DND-41 (cell line): Measurements from ENCODE around the gene RABL2A.
A peak's percentile ranks its signal among the peaks of the same experiment; 100 is the strongest.
"Not testable (repeated sequence)": the region's sequence is repeated elsewhere in the genome, so short reads cannot be mapped to it uniquely, and the experiment has no call there.

Experiments
- ATAC-seq: fragments of 200-7000 bp; cut with Tn5 transposase; 3 replicates; pipeline ENCODE4 v1.9.1; 2021; ENCODE audit warnings: low read depth; ENCODE audit not compliant: insufficient read depth
- DNase-seq: peaks from one replicate; pipeline ENCODE4 v3.0.0-alpha.2; 2020
- H2AFZ ChIP-seq: 2 replicates; pipeline ENCODE4 v1.6.0; 2012; ENCODE audit warnings: low read depth, low read length
- H3K27ac ChIP-seq: 2 replicates; pipeline ENCODE4 v1.5.1; 2012; ENCODE audit warnings: low read length, inconsistent platforms
- H3K27me3 ChIP-seq: fragments of 200-600 bp; sonication (generic); 2 replicates; pipeline ENCODE4 v1.6.0; 2012; ENCODE audit warnings: low read length, mild to moderate bottlenecking, inconsistent platforms; ENCODE audit not compliant: insufficient read depth, poor library complexity
- H3K36me3 ChIP-seq: 2 replicates; pipeline ENCODE4 v1.5.1; 2012; ENCODE audit warnings: low read length, inconsistent platforms; ENCODE audit not compliant: insufficient read depth
- H3K4me1 ChIP-seq: 2 replicates; pipeline ENCODE4 v1.5.1; 2012; ENCODE audit warnings: mild to moderate bottlenecking, low read length; ENCODE audit not compliant: insufficient read depth
- H3K4me2 ChIP-seq: 2 replicates; pipeline ENCODE4 v1.6.0; 2012; ENCODE audit warnings: mild to moderate bottlenecking, moderate library complexity, low read length, inconsistent platforms; ENCODE audit not compliant: insufficient read depth
- H3K4me3 ChIP-seq, 2 experiments: fragments of 200-600 bp in 1 of 2; shearing (Covaris generic) in 1 of 2; 2 replicates each; pipeline ENCODE4 v1.5.1; 2012 to 2016; ENCODE audit warnings: inconsistent platforms in 2 of 2, low read length in 2 of 2, mild to moderate bottlenecking in 2 of 2, low read depth in 1 of 2, moderate library complexity in 1 of 2
- H3K79me2 ChIP-seq: 2 replicates; pipeline ENCODE4 v1.6.0; 2012; ENCODE audit warnings: low read length, inconsistent platforms; ENCODE audit not compliant: insufficient read depth
- H3K9ac ChIP-seq: 2 replicates; pipeline ENCODE4 v1.6.0; 2012; ENCODE audit warnings: low read depth, mild to moderate bottlenecking, inconsistent platforms, low read length, moderate library complexity
- H3K9me3 ChIP-seq: 2 replicates; pipeline ENCODE4 v1.5.1; 2012; ENCODE audit warnings: low read length, moderate library complexity, mild to moderate bottlenecking, inconsistent platforms; ENCODE audit not compliant: insufficient read depth, severe bottlenecking
- H4K20me1 ChIP-seq: 2 replicates; pipeline ENCODE4 v1.6.0; 2012; ENCODE audit warnings: low read length; ENCODE audit not compliant: insufficient read depth

RABL2A gene

GRCh38 chr2:113621002-113621401, 6.1 kb upstream of the RABL2A start:
- H3K4me3 ChIP-seq, DNase-seq, H3K9ac ChIP-seq, H3K9me3 ChIP-seq, H3K79me2 ChIP-seq, ATAC-seq, H3K36me3 ChIP-seq, H2AFZ ChIP-seq, H3K27ac ChIP-seq, H3K27me3 ChIP-seq, H3K4me2 ChIP-seq, H3K4me1 ChIP-seq, H4K20me1 ChIP-seq: not testable (repeated sequence)

- peak overlapping the region; percentile 60 for H3K4me2 ChIP-seq
- not testable (repeated sequence) for ATAC-seq, H3K27ac ChIP-seq, H4K20me1 ChIP-seq, H3K36me3 ChIP-seq, H3K9me3 ChIP-seq, H3K27me3 ChIP-seq, H3K79me2 ChIP-seq, DNase-seq, H2AFZ ChIP-seq
- H3K9ac ChIP-seq, result peak overlapping the region; percentile 21; the same call in 1 of the 2 replicates
- peaks cover 12% of the 10 kb centered on the region for H3K4me1 ChIP-seq
- peak overlapping the region in 1 of 2 experiments; percentile 42; a peak in 2 of 4 replicates for H3K4me3 ChIP-seq
Measured at GRCh38 chr2:113625906-113626305, 1.2 kb upstream of the RABL2A start.

GRCh38 chr2:113632849-113633345, 5.8 kb downstream of the RABL2A start:
- not testable (repeated sequence) for H3K9me3 ChIP-seq, H3K4me1 ChIP-seq, H3K9ac ChIP-seq, H3K27me3 ChIP-seq, H3K27ac ChIP-seq, H3K4me3 ChIP-seq, DNase-seq, H3K36me3 ChIP-seq, H4K20me1 ChIP-seq, H3K4me2 ChIP-seq, H2AFZ ChIP-seq, H3K79me2 ChIP-seq, ATAC-seq

GRCh38 chr2:113635358-113635757, 8.3 kb downstream of the RABL2A start:
- not testable (repeated sequence) for H3K4me1 ChIP-seq, H3K4me3 ChIP-seq, H3K9ac ChIP-seq, H2AFZ ChIP-seq, H4K20me1 ChIP-seq, ATAC-seq, H3K9me3 ChIP-seq, H3K4me2 ChIP-seq, H3K27me3 ChIP-seq, H3K79me2 ChIP-seq, H3K27ac ChIP-seq, DNase-seq, H3K36me3 ChIP-seq

- DNase-seq, H3K4me2 ChIP-seq, H3K27me3 ChIP-seq, H3K9me3 ChIP-seq, H3K36me3 ChIP-seq, H3K4me3 ChIP-seq, H2AFZ ChIP-seq, H3K79me2 ChIP-seq, H4K20me1 ChIP-seq, H3K27ac ChIP-seq, H3K4me1 ChIP-seq, ATAC-seq, H3K9ac ChIP-seq: not testable (repeated sequence)
Measured at GRCh38 chr2:113636226-113636625, 9.2 kb downstream of the RABL2A start.

- H3K79me2 ChIP-seq, H3K9ac ChIP-seq, H4K20me1 ChIP-seq, H3K36me3 ChIP-seq, H2AFZ ChIP-seq, DNase-seq, H3K4me3 ChIP-seq, H3K9me3 ChIP-seq, H3K4me2 ChIP-seq, H3K4me1 ChIP-seq, H3K27me3 ChIP-seq, H3K27ac ChIP-seq: not testable (repeated sequence)
- 0 out of 3 replicates have a peak, but pooled peaks have one; percentile 22 for ATAC-seq
Measured at GRCh38 chr2:113638084-113638483, 11.0 kb downstream of the RABL2A start.

- not testable (repeated sequence) for H3K79me2 ChIP-seq, H3K9ac ChIP-seq, H3K4me2 ChIP-seq, H3K27me3 ChIP-seq, H3K36me3 ChIP-seq, ATAC-seq, DNase-seq, H3K4me3 ChIP-seq, H3K4me1 ChIP-seq, H4K20me1 ChIP-seq, H3K9me3 ChIP-seq, H2AFZ ChIP-seq, H3K27ac ChIP-seq
Measured at GRCh38 chr2:113646217-113646616, 19.2 kb downstream of the RABL2A start.

- H3K79me2 ChIP-seq, H3K36me3 ChIP-seq, DNase-seq, H3K27ac ChIP-seq, H3K4me3 ChIP-seq, H3K4me2 ChIP-seq, ATAC-seq, H3K27me3 ChIP-seq, H2AFZ ChIP-seq, H3K4me1 ChIP-seq, H3K9me3 ChIP-seq, H4K20me1 ChIP-seq, H3K9ac ChIP-seq: not testable (repeated sequence)
Measured at GRCh38 chr2:113650834-113651815, 24.1 kb downstream of the RABL2A start.
